HepG2 (cell line): Measurements from ENCODE around the gene RNPS1. TPM values are rescaled to one million over a fixed set of nuclear protein-coding genes. Genes with fewer than 3 reads are reported as not detected.
A peak's percentile ranks its signal among the peaks of the same experiment; 100 is the strongest.

Source experiments
- ATAC-seq: fragments of 200-7000 bp; cut with Tn5 transposase; 3 replicates; pipeline ENCODE4 v1.9.1; 2020; ENCODE audit warnings: mild to moderate bottlenecking, moderate library complexity
- BruUV-seq: library from RNA; stranded (reverse); fragments of 400-500 nt; replicated peaks from 2 replicates; lab custom pipeline; 2021; lab: Mats Ljungman, UMichigan
- CTCF ChIA-PET: fragments of 300-600 bp; formaldehyde crosslinking; extraction: SDS; loops from one replicate; lab custom pipeline; 2021; ENCODE audit warnings: low total read pairs, inconsistent platforms, low intra/inter-chr PET ratio; lab: Yijun Ruan, JAX
- POLR2A ChIA-PET: fragments of 350-600 bp; sonication (Branson Sonifier 250); formaldehyde crosslinking; loops from one replicate; lab custom pipeline; 2020; ENCODE audit warnings: antibody characterized with exemption, inconsistent platforms; lab: Yijun Ruan, JAX
- DNase-seq: peaks from one replicate; pipeline ENCODE4 v3.0.0-alpha.2; 2015; ENCODE audit warnings: low spot score
- FAIRE-seq: peaks from 3 replicates; lab custom pipeline; 2011; peaks lifted over from hg19 to GRCh38; lab: Jason Lieb, UNC
- H2AFZ ChIP-seq: one replicate; pipeline ENCODE4 v1.6.1; 2011; ENCODE audit warnings: low read length, inconsistent platforms
- H3K27ac ChIP-seq: fragments of 300-600 bp; 3 replicates; pipeline ENCODE4 v1.8.0; 2011; ENCODE audit warnings: mixed run types, mild to moderate bottlenecking, mixed read lengths, low read length, inconsistent platforms; ENCODE audit not compliant: insufficient read depth; ENCODE audit errors: extremely low read length
- H3K27me3 ChIP-seq, 2 experiments: fragments of 200-600 bp in 1 of 2; 2 replicates in 1 of 2; 3 replicates in 1 of 2; pipeline versions ENCODE4 v1.6.0 to v1.8.0; 2011; ENCODE audit warnings: low read length in 2 of 2, mild to moderate bottlenecking in 2 of 2, moderate library complexity in 2 of 2, inconsistent platforms in 1 of 2; ENCODE audit not compliant: insufficient read depth in 2 of 2, control insufficient read depth in 1 of 2
- H3K36me3 ChIP-seq, 2 experiments: fragments of 200-600 bp in 1 of 2; replicated peaks in 1 of 2; 2 replicates in 1 of 2; 3 replicates in 1 of 2; pipeline versions ENCODE4 v1.5.1 to v1.8.0; 2011; ENCODE audit warnings: low read length in 2 of 2, inconsistent platforms in 1 of 2; ENCODE audit not compliant: insufficient read depth in 2 of 2, control insufficient read depth in 1 of 2
- H3K4me1 ChIP-seq: 2 replicates; pipeline ENCODE4 v1.5.1; 2012; ENCODE audit warnings: low read length, inconsistent platforms; ENCODE audit not compliant: insufficient read depth
- H3K4me2 ChIP-seq: 2 replicates; pipeline ENCODE4 v1.6.0; 2011; ENCODE audit warnings: low read depth, low read length, inconsistent platforms
- H3K4me3 ChIP-seq, 3 experiments: fragments of 200-600 bp in 1 of 3; sonication (generic), shearing (Covaris generic) in 1 of 3; replicated peaks in 1 of 3; 2 replicates each; pipeline ENCODE4 v1.5.1; 2011 to 2016; ENCODE audit warnings: low read length in 3 of 3, inconsistent platforms in 2 of 3, low read depth in 2 of 3, mild to moderate bottlenecking in 2 of 3, control low read depth in 1 of 3, mixed read lengths in 1 of 3; ENCODE audit not compliant: insufficient read depth in 1 of 3
- H3K79me2 ChIP-seq: one replicate; pipeline ENCODE4 v1.6.1; 2011; ENCODE audit warnings: low read length, inconsistent platforms; ENCODE audit not compliant: insufficient read depth
- H3K9ac ChIP-seq: 2 replicates; pipeline ENCODE4 v1.6.0; 2011; ENCODE audit warnings: mild to moderate bottlenecking, low read depth, low read length, inconsistent platforms; ENCODE audit not compliant: insufficient read depth
- H3K9me3 ChIP-seq: 2 replicates; pipeline ENCODE4 v1.5.1; 2012; ENCODE audit warnings: mild to moderate bottlenecking, low read length
- H4K20me1 ChIP-seq: 2 replicates; pipeline ENCODE4 v1.6.0; 2011; ENCODE audit warnings: inconsistent platforms, mild to moderate bottlenecking, low read length, moderate library complexity; ENCODE audit not compliant: insufficient read depth
- ATF7 ChIP-seq, 2 experiments: fragments of 450-650 bp in 1 of 2; sonication (generic) in 1 of 2; formaldehyde crosslinking in 1 of 2; IDR thresholded peaks; 2 replicates each; pipeline versions ENCODE4 v1.4.0 to v1.6.1; 2016 to 2020; ENCODE audit warnings: antibody characterized with exemption in 1 of 2, mild to moderate bottlenecking in 1 of 2, missing genetic modification reagents in 1 of 2
- EP300 ChIP-seq, 3 experiments: sonication (generic) in 1 of 3; formaldehyde crosslinking in 1 of 3; IDR thresholded peaks; 2 replicates each; pipeline versions ENCODE4 v1.5.1 to v1.6.1; 2011 to 2020; ENCODE audit warnings: low read depth in 2 of 3, low read length in 2 of 3, borderline replicate concordance in 1 of 3, improper control_type of control experiment in 1 of 3, mild to moderate bottlenecking in 1 of 3, missing genetic modification reagents in 1 of 3, moderate library complexity in 1 of 3
- IRF9 ChIP-seq: sonication (generic); formaldehyde crosslinking; IDR thresholded peaks from 2 replicates; pipeline ENCODE4 v1.8.0; 2022; ENCODE audit warnings: missing genetic modification reagents, mild to moderate bottlenecking, borderline replicate concordance
- IRX3 ChIP-seq: sonication (generic); formaldehyde crosslinking; IDR thresholded peaks from 2 replicates; pipeline ENCODE4 v1.8.1; 2023; ENCODE audit warnings: mild to moderate bottlenecking, low read depth, missing genetic modification reagents, borderline replicate concordance
- PCBP1 ChIP-seq: fragments of 200-400 bp; formaldehyde crosslinking; IDR thresholded peaks from 2 replicates; pipeline ENCODE4 v1.6.1; 2017; ENCODE audit warnings: mild to moderate bottlenecking, low read depth, low read length, borderline replicate concordance
- POGZ ChIP-seq: sonication (generic); formaldehyde crosslinking; IDR thresholded peaks from 2 replicates; pipeline ENCODE4 v1.4.0; 2020; ENCODE audit warnings: mild to moderate bottlenecking, missing genetic modification reagents
- POLR2A ChIP-seq, 2 experiments: IDR thresholded peaks; 2 replicates each; pipeline ENCODE4 v1.6.1; 2011; ENCODE audit warnings: low read depth in 2 of 2, low read length in 2 of 2, mild to moderate bottlenecking in 1 of 2, moderate library complexity in 1 of 2; ENCODE audit not compliant: insufficient read depth in 1 of 2
- RELA ChIP-seq: sonication (generic); formaldehyde crosslinking; IDR thresholded peaks from 2 replicates; pipeline ENCODE4 v1.4.0; 2020; ENCODE audit warnings: missing genetic modification reagents
- SUZ12 ChIP-seq: fragments of 150-350 bp; IDR thresholded peaks from 2 replicates; pipeline ENCODE4 v1.6.1; 2014; ENCODE audit warnings: low read depth, low read length
- TBX3 ChIP-seq: fragments of 450-650 bp; IDR thresholded peaks from 2 replicates; pipeline ENCODE4 v1.6.1; 2017; ENCODE audit warnings: antibody characterized with exemption, mild to moderate bottlenecking, inconsistent platforms, borderline replicate concordance
- ZNF446 ChIP-seq: sonication (generic); formaldehyde crosslinking; IDR thresholded peaks from 2 replicates; pipeline ENCODE4 v1.5.0; 2020; ENCODE audit warnings: mild to moderate bottlenecking, missing genetic modification reagents
- ZNF558 ChIP-seq: sonication (generic); formaldehyde crosslinking; IDR thresholded peaks from 2 replicates; pipeline ENCODE4 v1.9.0; 2022; ENCODE audit warnings: mild to moderate bottlenecking, missing genetic modification reagents, borderline replicate concordance
- ZNF652 ChIP-seq: IDR thresholded peaks from 2 replicates; pipeline ENCODE4 v1.6.1; 2016; ENCODE audit warnings: low read depth, borderline replicate concordance
- ZNF780A ChIP-seq: sonication (generic); formaldehyde crosslinking; IDR thresholded peaks from 2 replicates; pipeline ENCODE4 v1.8.0; 2022; ENCODE audit warnings: mild to moderate bottlenecking, missing genetic modification reagents, moderate library complexity
- WGBS: methylation state at CpG from one replicate; pipeline ENCODE4 v1.1.6; 2017; ENCODE audit warnings: low lambda C conversion rate; 5-methylcytosine and 5-hydroxymethylcytosine counted together
- in situ Hi-C: cut with HindIII; loops from 2 replicates; pipeline ENCODE4 v1.10.0; 2017; ENCODE audit warnings: low pct_unique_long_range_greater_than_20kb; ENCODE audit not compliant: extremely low pct_ligation_motif_present
- intact Hi-C: fragments of 100-400 bp; cut with micrococcal nuclease; formaldehyde crosslinking; loops from one replicate; pipeline ENCODE4 v1.10.0; 2022; ENCODE audit not compliant: unreplicated experiment
- polyA plus RNA-seq, 8 experiments: library from polyadenylated mRNA; depleted of rRNA in 3 of 8; stranded (reverse) in 7 of 8; unstranded in 1 of 8; fragments of >200 nt; fragmentation: Illumina TruSeq in 4 of 8; extraction: Trizol in 4 of 8; gene quantifications; 2 replicates each; pipeline versions ENCODE4 v1.2.1 to v1.2.3, GENCODE V29; 2011 to 2016; ENCODE audit warnings: low read depth in 4 of 8, missing spikeins in 1 of 8, mixed read lengths in 1 of 8; ENCODE audit not compliant: insufficient read depth in 1 of 8
- total RNA-seq, 5 experiments: library from RNA; depleted of rRNA; stranded (reverse); fragments of >200 nt; fragmentation: Illumina TruSeq; extraction: Trizol; gene quantifications; 2 replicates each; pipeline ENCODE4 v1.2.3, GENCODE V29; 2016; ENCODE audit warnings: low read depth in 1 of 5
- TF ChIP-seq, protein P1 (sequence below): sonication (generic); formaldehyde crosslinking; IDR thresholded peaks from 2 replicates; pipeline ENCODE4 v1.9.0; 2021; ENCODE audit warnings: missing genetic modification reagents, mild to moderate bottlenecking, borderline replicate concordance

Gene RNPS1
- total and polyA plus RNA-seq, 2 of the 13 experiments (the other 11 are each of a cell fraction or from before 2014, with no cell fraction given): 126 to 133 TPM

- no peak for FAIRE-seq
- peak within 1 kb of the TSS; percentile 95 for H3K9ac ChIP-seq
- intact Hi-C loops: no loop called here
Measured at GRCh38 chr16:2214719-2214968, 53.3 kb downstream of the RNPS1 start, which contains the start of gene PGP. Gene PGP (minus strand): TSS chr16:2214840. CDS start chr16:2214777, 63 bp downstream.

DNA sequence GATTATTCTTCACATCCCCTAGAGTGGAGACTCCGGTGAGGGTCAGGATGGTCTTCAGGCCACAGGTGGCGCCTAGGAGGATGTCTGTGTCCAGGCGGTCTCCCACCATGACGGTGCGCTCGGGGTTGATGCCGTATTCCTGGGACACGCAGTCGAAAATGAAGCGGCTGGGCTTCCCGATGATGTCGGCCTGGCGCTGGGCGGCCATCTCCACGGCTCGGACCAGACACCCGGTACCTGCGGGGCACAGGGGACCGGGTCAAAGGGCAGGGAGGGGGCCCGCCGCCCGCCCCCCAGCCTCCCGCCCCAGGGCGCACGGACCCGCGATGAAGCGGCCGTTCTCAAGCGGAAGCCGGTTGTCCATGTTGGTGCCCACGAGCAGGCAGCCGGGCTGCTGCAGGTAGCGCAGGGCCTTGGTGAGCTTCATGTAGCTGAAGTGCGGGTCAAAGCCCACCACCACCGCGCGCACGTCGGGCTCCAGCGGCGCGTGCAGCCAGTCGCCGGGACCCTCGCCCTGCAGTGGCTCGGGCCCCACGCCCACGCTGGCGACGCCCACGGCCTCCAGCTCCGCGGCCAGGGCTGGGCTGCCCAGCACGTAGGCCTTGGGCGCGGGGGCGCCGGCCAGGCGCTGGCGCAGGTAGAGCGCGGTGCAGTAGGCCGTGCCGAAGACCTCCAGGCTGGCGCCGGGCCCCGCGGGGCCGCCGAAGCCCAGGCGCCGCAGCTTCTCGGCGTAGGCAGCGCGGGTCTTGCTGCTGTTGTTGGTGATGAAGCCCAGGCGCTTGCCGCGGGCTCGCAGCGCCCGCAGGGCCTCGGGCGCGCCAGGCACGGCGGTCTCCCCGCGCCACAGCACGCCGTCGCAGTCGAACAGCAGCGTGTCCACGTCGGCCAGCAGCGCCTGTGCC is 53.9 kb downstream of the RNPS1 start:
- Histone ChIP-seq H3K27me3 (no peaks in the 10 kb centered on the region; a peak in 1 of 5 replicates), H4K20me1 (0 out of 2 replicates have a peak, but pooled peaks cover 3% of the 10 kb centered on the region), H2AFZ (no peak overlapping the region), H3K27ac (peak overlapping the region; percentile 85), H3K4me3 (peak overlapping the region; percentile 63 to 89 (median 69)), H3K9me3 (no peaks in the 10 kb centered on the region), H3K79me2 (peaks cover 20% of the 10 kb centered on the region), H3K36me3 (peaks cover 2 to 7% of the 10 kb centered on the region in 2 experiments; a peak in 2 of 5 replicates), H3K9ac (peak overlapping the region; percentile 95), H3K4me1 (peaks cover 65% of the 10 kb centered on the region), H3K4me2 (peak overlapping the region; percentile 95)
- in situ Hi-C loops (no loop called here), intact Hi-C loops (no loop called here)
- DNase-seq (no peak), ATAC-seq (no peak), FAIRE-seq (no peak)
- CTCF ChIA-PET: no interaction called here
- POLR2A ChIA-PET: interaction anchor here (0.5 to 3.0 kb wide), 16 partner anchors 9 to 375 kb away, joined by 3 to 26 read pairs (median 4); partner anchors contain the start of genes ATP6V0C, E4F1, ECI1 and MLST8
- BruUV-seq: no TSS peak
- WGBS: 3% methylated on average over 17 of the region's 98 CpGs
- no peak for TF ChIP-seq SUZ12
- no peak for TF ChIP-seq ZNF446 (CRISPR knock-in tag)
- TF ChIP-seq EP300 (IDR thresholded peaks at IDR 0.05; ENCODE audit: low read depth in 2 of 2, low read length in 2 of 2): no peak
- TF ChIP-seq EP300 (CRISPR knock-in tag; IDR thresholded peaks at IDR 0.05; ENCODE audit: borderline replicate concordance): no peak
- TF ChIP-seq, protein P1, sequence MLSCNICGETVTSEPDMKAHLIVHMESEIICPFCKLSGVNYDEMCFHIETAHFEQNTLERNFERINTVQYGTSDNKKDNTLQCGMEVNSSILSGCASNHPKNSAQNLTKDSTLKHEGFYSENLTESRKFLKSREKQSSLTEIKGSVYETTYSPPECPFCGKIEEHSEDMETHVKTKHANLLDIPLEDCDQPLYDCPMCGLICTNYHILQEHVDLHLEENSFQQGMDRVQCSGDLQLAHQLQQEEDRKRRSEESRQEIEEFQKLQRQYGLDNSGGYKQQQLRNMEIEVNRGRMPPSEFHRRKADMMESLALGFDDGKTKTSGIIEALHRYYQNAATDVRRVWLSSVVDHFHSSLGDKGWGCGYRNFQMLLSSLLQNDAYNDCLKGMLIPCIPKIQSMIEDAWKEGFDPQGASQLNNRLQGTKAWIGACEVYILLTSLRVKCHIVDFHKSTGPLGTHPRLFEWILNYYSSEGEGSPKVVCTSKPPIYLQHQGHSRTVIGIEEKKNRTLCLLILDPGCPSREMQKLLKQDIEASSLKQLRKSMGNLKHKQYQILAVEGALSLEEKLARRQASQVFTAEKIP (CRISPR knock-in tag): no peak
- TF ChIP-seq IRX3: 0 out of 2 replicates have a peak, but pooled peaks have one; percentile 10
- no peak for TF ChIP-seq RELA (CRISPR knock-in tag)
- no peak for TF ChIP-seq ZNF780A
- 0 out of 2 replicates have a peak, but pooled peaks have one; percentile 4 for TF ChIP-seq IRF9
- TF ChIP-seq ATF7 (IDR thresholded peaks at IDR 0.05): no peak
- TF ChIP-seq ATF7 (CRISPR knock-in tag; IDR thresholded peaks at IDR 0.05): no peak

More at GRCh38 chr16:2214719-2214968, 53.3 kb downstream of the RNPS1 start, which contains the start of gene PGP:
- WGBS: 0% methylated on average over 3 of the region's 48 CpGs
- Histone ChIP-seq H3K4me2 (peak within 1 kb of the TSS; percentile 95), H3K4me1 (peaks cover 64% of the 10 kb centered on the region)
- TF ChIP-seq POGZ (CRISPR knock-in tag): no peak
- TF ChIP-seq TBX3: no peak
- TF ChIP-seq ZNF558 (CRISPR knock-in tag): no peak
- peak; percentile 81; the same call in 1 of the 2 replicates for TF ChIP-seq PCBP1
- peak in 1 of 2 experiments; percentile 37; a peak in 1 of 4 replicates for TF ChIP-seq POLR2A (IDR thresholded peaks at IDR 0.05; ENCODE audit: insufficient read depth in 1 of 2, low read depth in 2 of 2, low read length in 2 of 2)
- TF ChIP-seq ZNF652 (CRISPR knock-in tag): no peak
- TF ChIP-seq, all 625 proteins: peak for 2
- Histone ChIP-seq H3K27ac (peak within 1 kb of the TSS; percentile 92), H3K36me3 (peaks cover 2 to 7% of the 10 kb centered on the region in 2 experiments; a peak in 2 of 5 replicates), H3K79me2 (peaks cover 20% of the 10 kb centered on the region), H2AFZ (no peak within 1 kb of the TSS), H4K20me1 (0 out of 2 replicates have a peak, but pooled peaks cover 3% of the 10 kb centered on the region), H3K27me3 (no peaks in the 10 kb centered on the region; a peak in 1 of 5 replicates), H3K9me3 (no peaks in the 10 kb centered on the region), H3K4me3 (peak within 1 kb of the TSS; percentile 63 to 89 (median 78))
- in situ Hi-C loops: no loop called here
- ATAC-seq: peak; percentile 78; the same call in 2 of the 3 replicates
- DNase-seq: no peak
- no TSS peak for BruUV-seq
- ChIA-PET CTCF (no interaction called here), POLR2A (interaction anchor here (0.5 to 3.0 kb wide), 16 partner anchors 9 to 374 kb away, joined by 3 to 26 read pairs (median 4); partner anchors contain the start of genes ATP6V0C, E4F1, ECI1 and MLST8)
